H9 (cell line): ENCODE measurements around the gene MCF2L. TPM values are rescaled to one million over a fixed set of nuclear protein-coding genes. Genes with fewer than 3 reads are reported as not detected.

ENCODE experiments used
- DNase-seq: peaks from one replicate; pipeline ENCODE4 v3.0.0-alpha.2; 2017
- H2AFZ ChIP-seq: one replicate; pipeline ENCODE4 v1.6.1; 2013; ENCODE audit warnings: mild to moderate bottlenecking, low read length, control low read depth, moderate library complexity
- H2AK5ac ChIP-seq: 2 replicates; pipeline ENCODE4 v1.6.1; 2013; ENCODE audit warnings: low read length, control low read depth, mixed read lengths; ENCODE audit not compliant: insufficient read length
- H2BK120ac ChIP-seq: one replicate; pipeline ENCODE4 v1.6.1; 2013; ENCODE audit warnings: low read depth, mild to moderate bottlenecking, low read length, control low read depth, inconsistent platforms; ENCODE audit not compliant: poor library complexity, severe bottlenecking
- H2BK12ac ChIP-seq: 2 replicates; pipeline ENCODE4 v1.6.1; 2013; ENCODE audit warnings: low read length, control low read depth, mixed read lengths, low read depth; ENCODE audit not compliant: insufficient read length
- H2BK15ac ChIP-seq: 2 replicates; pipeline ENCODE4 v1.6.1; 2013; ENCODE audit warnings: low read depth, low read length, control low read depth
- H2BK20ac ChIP-seq: one replicate; pipeline ENCODE4 v1.6.1; 2013; ENCODE audit warnings: low read depth, mild to moderate bottlenecking, low read length, control low read depth, inconsistent platforms; ENCODE audit not compliant: poor library complexity, severe bottlenecking
- H2BK5ac ChIP-seq: 2 replicates; pipeline ENCODE4 v1.6.1; 2013; ENCODE audit warnings: low read length, control low read depth, mixed read lengths; ENCODE audit not compliant: insufficient read length
- H3K14ac ChIP-seq: 2 replicates; pipeline ENCODE4 v1.6.1; 2013; ENCODE audit warnings: low read length, control low read depth; ENCODE audit not compliant: insufficient read depth
- H3K18ac ChIP-seq: 2 replicates; pipeline ENCODE4 v1.6.1; 2013; ENCODE audit warnings: low read depth, mild to moderate bottlenecking, mixed read lengths, low read length, control low read depth; ENCODE audit not compliant: insufficient read length
- H3K23ac ChIP-seq: 2 replicates; pipeline ENCODE4 v1.6.1; 2013; ENCODE audit warnings: low read length, control low read depth, mixed read lengths, low read depth; ENCODE audit not compliant: insufficient read length
- H3K23me2 ChIP-seq: 2 replicates; pipeline ENCODE4 v1.6.1; 2013; ENCODE audit warnings: low read depth, mild to moderate bottlenecking, mixed read lengths, low read length, control low read depth; ENCODE audit not compliant: insufficient read length, poor library complexity, severe bottlenecking
- H3K27ac ChIP-seq: 2 replicates; pipeline ENCODE4 v1.5.1; 2013; ENCODE audit warnings: low read length, control low read depth, mixed read lengths, low read depth; ENCODE audit not compliant: insufficient read length
- H3K27me3 ChIP-seq: 2 replicates; pipeline ENCODE4 v1.6.1; 2013; ENCODE audit warnings: low read length, control low read depth, inconsistent platforms; ENCODE audit not compliant: insufficient read depth
- H3K4ac ChIP-seq: 2 replicates; pipeline ENCODE4 v1.6.1; 2013; ENCODE audit warnings: low read depth, mild to moderate bottlenecking, control low read depth, inconsistent platforms, low read length, moderate library complexity
- H3K4me1 ChIP-seq: 2 replicates; pipeline ENCODE4 v1.6.1; 2013; ENCODE audit warnings: low read length, control low read depth, inconsistent platforms; ENCODE audit not compliant: insufficient read depth
- H3K4me2 ChIP-seq: 2 replicates; pipeline ENCODE4 v1.6.1; 2013; ENCODE audit warnings: low read length, control low read depth, mixed read lengths; ENCODE audit not compliant: insufficient read length, insufficient read depth
- H3K56ac ChIP-seq: 2 replicates; pipeline ENCODE4 v1.6.1; 2013; ENCODE audit warnings: low read depth, mild to moderate bottlenecking, mixed read lengths, low read length, control low read depth; ENCODE audit not compliant: insufficient read length
- H3K79me1 ChIP-seq: 2 replicates; pipeline ENCODE4 v1.6.1; 2013; ENCODE audit warnings: low read depth, mild to moderate bottlenecking, moderate library complexity, low read length, control low read depth, inconsistent platforms; ENCODE audit not compliant: insufficient read depth, poor library complexity, severe bottlenecking
- H3K79me2 ChIP-seq: 2 replicates; pipeline ENCODE4 v1.6.1; 2013; ENCODE audit warnings: low read length, control low read depth, inconsistent platforms; ENCODE audit not compliant: insufficient read depth
- H3K9ac ChIP-seq: 2 replicates; pipeline ENCODE4 v1.6.1; 2013; ENCODE audit warnings: low read length, control low read depth, mixed read lengths; ENCODE audit not compliant: insufficient read length; ENCODE audit errors: extremely low read depth
- H3K9me3 ChIP-seq: one replicate; pipeline ENCODE4 v1.6.1; 2013; ENCODE audit warnings: low read depth, low read length, inconsistent platforms; ENCODE audit not compliant: control insufficient read depth
- H3T11ph ChIP-seq: one replicate; pipeline ENCODE4 v1.6.1; 2013; ENCODE audit warnings: mild to moderate bottlenecking, low read length, control low read depth, inconsistent platforms
- H4K20me1 ChIP-seq: one replicate; pipeline ENCODE4 v1.6.1; 2013; ENCODE audit not compliant: control insufficient read depth, insufficient read length, insufficient read depth
- H4K5ac ChIP-seq: 2 replicates; pipeline ENCODE4 v1.6.1; 2013; ENCODE audit warnings: low read depth, mild to moderate bottlenecking, mixed read lengths, low read length, control low read depth; ENCODE audit not compliant: insufficient read length
- H4K8ac ChIP-seq: replicated peaks from 2 replicates; pipeline ENCODE4 v1.6.1; 2013; ENCODE audit warnings: low read length, control low read depth, mixed read lengths, low read depth; ENCODE audit not compliant: insufficient read length
- H4K91ac ChIP-seq: 2 replicates; pipeline ENCODE4 v1.6.1; 2013; ENCODE audit warnings: low read depth, mild to moderate bottlenecking, moderate library complexity, mixed read lengths, low read length, control low read depth; ENCODE audit not compliant: insufficient read length
- H3K27ac Mint-ChIP-seq, 3 experiments: 2 replicates in 2 of 3; 3 replicates in 1 of 3; pipeline ENCODE4 v1.8.0; 2020 to 2021; ENCODE audit warnings: mixed read lengths in 3 of 3, mild to moderate bottlenecking in 1 of 3, moderate library complexity in 1 of 3
- H3K27me3 Mint-ChIP-seq: 2 replicates; pipeline ENCODE4 v1.8.0; 2021; ENCODE audit warnings: low read depth, mild to moderate bottlenecking, moderate library complexity, mixed read lengths
- H3K36me3 Mint-ChIP-seq, 3 experiments: 2 replicates in 2 of 3; 3 replicates in 1 of 3; pipeline ENCODE4 v1.8.0; 2020 to 2021; ENCODE audit warnings: low read depth in 3 of 3, mixed read lengths in 3 of 3; ENCODE audit not compliant: insufficient read depth in 1 of 3
- H3K4me1 Mint-ChIP-seq, 2 experiments: 2 replicates each; pipeline ENCODE4 v1.8.0; 2020; ENCODE audit warnings: mixed read lengths in 2 of 2
- H3K4me3 Mint-ChIP-seq, 2 experiments: 2 replicates in 1 of 2; 3 replicates in 1 of 2; pipeline ENCODE4 v1.8.0; 2020 to 2021; ENCODE audit warnings: mild to moderate bottlenecking in 2 of 2, mixed read lengths in 2 of 2, moderate library complexity in 1 of 2
- H3K9me3 Mint-ChIP-seq, 2 experiments: 2 replicates in 1 of 2; 3 replicates in 1 of 2; pipeline ENCODE4 v1.8.0; 2020; ENCODE audit warnings: mild to moderate bottlenecking in 2 of 2, mixed read lengths in 2 of 2, moderate library complexity in 1 of 2
- CTCF ChIP-seq: fragments of 200-600 bp; sonication (generic); conservative IDR thresholded peaks from 3 replicates; pipeline ENCODE4 v1.8.0; 2021; ENCODE audit warnings: antibody characterized with exemption, mild to moderate bottlenecking
- WGBS: extraction: QIAGEN DNeasy Blood & Tissue Kit; methylation state at CpG from one replicate; pipeline ENCODE4 v1.1.7; 2013; ENCODE audit warnings: missing lambda C conversion rate, low lambda C conversion rate, mixed read lengths; ENCODE audit not compliant: insufficient read length; ENCODE audit errors: extremely low coverage; 5-methylcytosine and 5-hydroxymethylcytosine counted together
- total RNA-seq: library from RNA; stranded (reverse); gene quantifications from 2 replicates; pipeline ENCODE4 v1.2.1, GENCODE V29; 2021

MCF2L gene
- total RNA-seq, 1 experiment from 2014 or later: 18.5 TPM

DNA sequence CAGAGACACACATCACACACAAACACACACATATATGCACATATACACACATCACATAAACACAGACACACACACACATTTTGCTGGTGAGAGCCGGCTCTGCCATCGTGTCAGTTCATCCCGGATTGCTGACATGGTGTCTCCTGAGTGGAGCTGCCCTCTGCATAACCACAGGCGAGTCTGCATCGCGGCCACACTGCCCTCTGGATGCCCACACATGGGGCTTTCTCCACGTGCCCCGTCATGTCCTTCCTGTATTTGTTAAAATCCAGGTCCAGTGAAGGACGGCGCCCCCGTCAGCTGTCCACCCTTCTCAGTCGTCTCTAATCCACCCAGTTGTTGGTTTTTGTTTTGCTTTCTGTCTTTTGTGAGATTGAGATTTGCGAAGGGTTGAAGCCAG lies 84.0 kb downstream of the MCF2L start:
- no CpG with 5 or more reads among the region's 13 CpGs for WGBS
- Histone ChIP-seq H4K5ac (no peak overlapping the region), H2BK20ac (no peak overlapping the region), H4K20me1 (no peaks in the 10 kb centered on the region), H3K4me2 (no peak overlapping the region), H3K18ac (no peak overlapping the region), H3K14ac (no peak overlapping the region), H3K23ac (no peak overlapping the region), H3K4me1 (no peaks in the 10 kb centered on the region; the same call in 1 of the 2 replicates), H3T11ph (no peak overlapping the region), H3K4ac (no peak overlapping the region), H2BK12ac (no peak overlapping the region), H3K27ac (no peak overlapping the region), H3K9ac (no peak overlapping the region), H3K79me1 (no peaks in the 10 kb centered on the region), H3K27me3 (no peaks in the 10 kb centered on the region), H4K8ac (no peak overlapping the region), H2BK5ac (no peak overlapping the region), H4K91ac (no peak overlapping the region), H3K9me3 (no peaks in the 10 kb centered on the region), H2AFZ (no peak overlapping the region), H3K56ac (no peak overlapping the region), H3K23me2 (no peaks in the 10 kb centered on the region), H2BK15ac (no peak overlapping the region), H2BK120ac (no peak overlapping the region), H3K79me2 (no peaks in the 10 kb centered on the region), H2AK5ac (no peak overlapping the region)
- Mint-ChIP-seq H3K27me3 (no peaks in the 10 kb centered on the region; the same call in 1 of the 2 replicates), H3K36me3 (no peaks in the 10 kb centered on the region; a peak in 1 of 7 replicates), H3K4me1 (peaks cover 5 to 18% of the 10 kb centered on the region in 2 experiments), H3K4me3 (no peak overlapping the region), H3K27ac (no peak overlapping the region; a peak in 1 of 7 replicates), H3K9me3 (no peaks in the 10 kb centered on the region; a peak in 1 of 5 replicates)
- TF ChIP-seq CTCF: no peak
- no peak for DNase-seq
